Activated T-helper 1 cell treated with anti-CD3 and anti-CD28 coated beads, Interleukin-2, amount 50 U/mL, for 16 hours (primary cell): ENCODE results near the gene CRYBB3.
A peak's percentile ranks its signal among the peaks of the same experiment; 100 is the strongest.
"Not testable (repeated sequence)": the region's sequence is repeated elsewhere in the genome, so short reads cannot be mapped to it uniquely, and the experiment has no call there.

Source experiments
- DNase-seq, 2 donors: peaks; one replicate each; pipeline ENCODE4 v3.0.0-alpha.2; 2020; ENCODE audit warnings: low read depth in 1 of 2, low spot score in 1 of 2

CRYBB3 gene

GRCh38 chr22:25174888-25175411 lies 24.7 kb upstream of the CRYBB3 start:
- no peak for DNase-seq

- no peak for DNase-seq
Measured at GRCh38 chr22:25176175-25176574, 23.5 kb upstream of the CRYBB3 start.

- no peak for DNase-seq
Measured at GRCh38 chr22:25176799-25177198, 22.9 kb upstream of the CRYBB3 start.

- DNase-seq, result no peak
Measured at GRCh38 chr22:25177226-25177625, 22.4 kb upstream of the CRYBB3 start.

- DNase-seq, result no peak
Measured at GRCh38 chr22:25177895-25178294, 21.8 kb upstream of the CRYBB3 start.

GRCh38 chr22:25178348-25178747 lies 21.3 kb upstream of the CRYBB3 start:
- peak in 1 of 2 donors; percentile 5 for DNase-seq

- not testable (repeated sequence) for DNase-seq
Measured at GRCh38 chr22:25178869-25179631, 20.6 kb upstream of the CRYBB3 start.

GRCh38 chr22:25182131-25183110 lies 17.2 kb upstream of the CRYBB3 start:
- DNase-seq, result no peak

GRCh38 chr22:25183949-25184619 lies 15.6 kb upstream of the CRYBB3 start:
- DNase-seq, result no peak

GRCh38 chr22:25186140-25186539 lies 13.5 kb upstream of the CRYBB3 start:
- DNase-seq, result no peak

GRCh38 chr22:25187469-25187868 lies 12.2 kb upstream of the CRYBB3 start:
- no peak for DNase-seq

- DNase-seq, result no peak
Measured at GRCh38 chr22:25192406-25192805, 7.3 kb upstream of the CRYBB3 start.

GRCh38 chr22:25193130-25193529 lies 6.5 kb upstream of the CRYBB3 start:
- DNase-seq, result no peak

- no peak for DNase-seq
Measured at GRCh38 chr22:25193548-25193947, 6.1 kb upstream of the CRYBB3 start.

- DNase-seq, result no peak
Measured at GRCh38 chr22:25196326-25196725, 3.3 kb upstream of the CRYBB3 start.

- DNase-seq, result no peak
Measured at GRCh38 chr22:25197340-25197739, 2.3 kb upstream of the CRYBB3 start.

- DNase-seq, result no peak
Measured at GRCh38 chr22:25200967-25201366, 1.3 kb downstream of the CRYBB3 start.

GRCh38 chr22:25201557-25202273 lies 2.1 kb downstream of the CRYBB3 start:
- no peak for DNase-seq

- peak; percentile 15 to 23 for DNase-seq
Measured at GRCh38 chr22:25202290-25202921, 2.7 kb downstream of the CRYBB3 start.

- DNase-seq, result no peak
Measured at GRCh38 chr22:25203082-25203481, 3.4 kb downstream of the CRYBB3 start.
